Immature natural killer cell (primary cell): ENCODE measurements around the gene ENG. TPM values are rescaled to one million over a fixed set of nuclear protein-coding genes. Genes with fewer than 3 reads are reported as not detected.
"Not testable (repeated sequence)": the region's sequence is repeated elsewhere in the genome, so short reads cannot be mapped to it uniquely, and the experiment has no call there.

Experiments used
- DNase-seq, 3 donors: peaks; one replicate each; pipeline ENCODE4 v3.0.0; 2022; ENCODE audit warnings: mixed read lengths in 1 of 3
- H3K27ac Mint-ChIP-seq, 6 donors: one replicate each; pipeline ENCODE4 v1.8.0; 2020; ENCODE audit warnings: mixed read lengths in 6 of 6, mild to moderate bottlenecking in 5 of 6, inconsistent platforms in 4 of 6, moderate library complexity in 3 of 6
- H3K27me3 Mint-ChIP-seq, 3 donors: one replicate each; pipeline ENCODE4 v1.8.0; 2020 to 2021; ENCODE audit warnings: low read depth in 3 of 3, mild to moderate bottlenecking in 3 of 3, mixed read lengths in 3 of 3, moderate library complexity in 3 of 3, inconsistent platforms in 1 of 3
- H3K36me3 Mint-ChIP-seq, 3 donors: one replicate each; pipeline ENCODE4 v1.8.0; 2020; ENCODE audit warnings: mixed read lengths in 3 of 3, inconsistent platforms in 2 of 3, mild to moderate bottlenecking in 2 of 3
- H3K4me1 Mint-ChIP-seq, 2 donors: one replicate each; pipeline ENCODE4 v1.8.0; 2020; ENCODE audit warnings: inconsistent platforms in 2 of 2, mild to moderate bottlenecking in 2 of 2, mixed read lengths in 2 of 2, moderate library complexity in 1 of 2
- H3K4me3 Mint-ChIP-seq, 5 donors: one replicate each; pipeline ENCODE4 v1.8.0; 2020; ENCODE audit warnings: mild to moderate bottlenecking in 5 of 5, mixed read lengths in 5 of 5, inconsistent platforms in 3 of 5, moderate library complexity in 3 of 5
- H3K9me3 Mint-ChIP-seq, 6 donors: one replicate each; pipeline ENCODE4 v1.8.0; 2020; ENCODE audit warnings: mild to moderate bottlenecking in 6 of 6, mixed read lengths in 6 of 6, inconsistent platforms in 4 of 6, moderate library complexity in 3 of 6
- polyA plus RNA-seq, 3 donors: library from polyadenylated mRNA; unstranded; fragments of 300-500 nt; fragmentation: Illumina TruSeq; gene quantifications; one replicate each; pipeline ENCODE4 v1.2.3, GENCODE V29; 2021

ENG gene
- polyA plus RNA-seq, 3 donors from 2014 or later: 7.2 to 12.1 (median 8.6) TPM

DNA sequence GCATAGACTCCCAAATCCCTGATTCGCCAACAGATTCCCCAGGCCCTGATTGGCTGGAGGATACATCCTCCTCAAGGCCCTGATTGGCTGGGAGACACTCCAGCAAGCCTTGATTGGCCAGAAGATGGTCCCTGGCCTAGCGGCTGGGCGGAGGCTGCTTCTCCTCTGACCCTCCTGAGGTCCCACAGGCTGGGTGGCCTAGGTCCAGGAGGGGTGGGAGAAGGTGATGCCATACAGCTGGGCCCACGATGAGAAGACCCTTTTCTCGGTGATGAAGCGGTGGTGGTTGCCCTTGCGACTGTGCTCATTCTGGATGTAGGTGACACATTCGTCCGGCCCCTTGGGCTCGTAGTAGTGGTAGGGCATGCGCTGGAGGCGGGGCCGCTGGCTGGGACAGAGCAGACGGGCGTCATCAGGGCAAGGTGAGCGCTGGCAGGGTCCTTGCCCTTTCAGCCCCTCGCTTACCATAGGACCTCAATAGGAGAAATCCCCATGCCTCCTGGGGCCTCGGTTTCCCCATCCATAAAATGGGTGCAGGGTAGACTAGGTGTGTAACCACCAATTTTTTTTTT lies 32.0 kb upstream of the ENG start:
- Mint-ChIP-seq H3K4me1 (peaks cover 19 to 24% of the 10 kb centered on the region in 2 donors), H3K27ac (peak overlapping the region in 1 of 6 donors; percentile 48), H3K36me3 (peaks cover 7 to 19% (median 13%) of the 10 kb centered on the region in 3 donors), H3K27me3 (peaks cover 0 to 4% (median 2%) of the 10 kb centered on the region in 3 donors), H3K4me3 (no peak overlapping the region), H3K9me3 (peaks cover 0 to 1% (median 0%) of the 10 kb centered on the region in 6 donors)
- DNase-seq: no peak

DNA sequence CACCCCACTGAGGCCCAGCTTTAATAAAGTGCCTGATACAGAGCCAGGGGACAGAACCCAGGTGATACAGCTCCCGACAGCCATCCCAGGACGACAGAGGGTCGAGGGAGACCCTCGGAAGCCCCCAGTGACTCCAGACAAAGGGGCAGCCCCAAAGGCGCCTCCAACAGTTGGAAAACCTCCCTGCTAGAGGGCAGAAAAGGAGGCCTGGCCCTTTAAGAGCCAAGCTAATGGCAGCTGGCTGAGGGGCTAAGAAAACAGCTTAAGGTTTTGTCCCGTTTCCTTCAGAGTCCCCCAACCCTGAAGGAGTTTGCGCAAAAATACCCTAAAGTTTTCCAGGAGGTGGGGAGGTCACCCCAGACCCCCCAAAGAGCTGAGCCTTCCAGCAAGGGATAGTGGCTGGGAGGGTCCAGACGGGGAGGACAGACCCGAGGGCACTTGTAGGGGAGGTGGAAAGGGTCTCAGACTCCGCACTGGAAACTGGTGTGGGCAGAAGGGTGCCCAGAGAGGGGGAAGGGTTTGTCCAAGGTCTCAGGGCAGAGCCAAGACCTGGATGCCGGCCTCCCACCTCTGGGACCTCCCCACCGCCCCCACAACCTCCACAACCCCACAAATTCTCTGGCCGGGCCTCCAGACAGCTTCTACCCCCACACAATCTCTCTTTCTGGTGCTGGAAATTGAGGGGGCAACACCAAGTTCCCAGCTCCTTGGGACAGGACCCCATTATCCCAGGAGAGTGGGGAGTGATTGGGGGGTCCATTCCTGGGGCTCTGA lies 31.2 kb upstream of the ENG start:
- H3K27ac Mint-ChIP-seq: peak overlapping the region in 1 of 6 donors; percentile 36
- H3K4me3 Mint-ChIP-seq: no peak overlapping the region
- peaks cover 5 to 12% (median 10%) of the 10 kb centered on the region in 3 donors for H3K36me3 Mint-ChIP-seq
- H3K27me3 Mint-ChIP-seq: peaks cover 0 to 4% (median 2%) of the 10 kb centered on the region in 3 donors
- H3K4me1 Mint-ChIP-seq: peaks cover 14 to 24% of the 10 kb centered on the region in 2 donors
- DNase-seq: no peak
- H3K9me3 Mint-ChIP-seq: no peaks in the 10 kb centered on the region

DNA sequence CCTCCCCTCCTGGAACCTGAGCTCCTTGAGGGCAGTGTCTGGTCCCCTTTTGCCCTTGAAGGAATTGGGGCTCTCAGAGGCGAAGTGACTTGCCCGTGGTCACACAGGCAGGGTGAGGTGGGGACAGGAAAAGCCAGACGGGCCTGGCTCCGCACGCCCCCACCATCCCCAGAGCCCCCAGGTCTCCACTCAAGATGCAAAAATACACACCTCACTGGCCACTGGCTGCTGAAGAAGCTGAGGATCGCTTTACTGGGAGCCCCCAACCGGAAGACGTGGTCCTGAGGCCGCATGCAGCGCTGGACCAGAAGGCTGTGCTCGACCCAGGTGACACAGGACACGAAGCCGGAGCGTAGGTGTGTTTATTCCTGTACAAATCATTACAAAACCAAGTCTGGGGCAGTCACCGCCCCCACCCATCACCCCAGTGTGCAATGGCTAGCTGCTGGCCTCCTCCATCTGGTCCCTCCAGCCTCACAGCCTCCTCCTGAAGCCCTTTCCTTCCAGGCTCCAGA lies 30.6 kb upstream of the ENG start:
- H3K27me3 Mint-ChIP-seq: peaks cover 0 to 4% (median 2%) of the 10 kb centered on the region in 3 donors
- DNase-seq: no peak
- H3K4me1 Mint-ChIP-seq: peaks cover 14 to 20% of the 10 kb centered on the region in 2 donors
- H3K36me3 Mint-ChIP-seq: peaks cover under 1 to 10% (median 8%) of the 10 kb centered on the region in 3 donors
- H3K27ac Mint-ChIP-seq: peak overlapping the region in 5 of 6 donors; percentile 64 to 84 (median 76)
- H3K4me3 Mint-ChIP-seq: no peak overlapping the region
- H3K9me3 Mint-ChIP-seq: no peaks in the 10 kb centered on the region

DNA sequence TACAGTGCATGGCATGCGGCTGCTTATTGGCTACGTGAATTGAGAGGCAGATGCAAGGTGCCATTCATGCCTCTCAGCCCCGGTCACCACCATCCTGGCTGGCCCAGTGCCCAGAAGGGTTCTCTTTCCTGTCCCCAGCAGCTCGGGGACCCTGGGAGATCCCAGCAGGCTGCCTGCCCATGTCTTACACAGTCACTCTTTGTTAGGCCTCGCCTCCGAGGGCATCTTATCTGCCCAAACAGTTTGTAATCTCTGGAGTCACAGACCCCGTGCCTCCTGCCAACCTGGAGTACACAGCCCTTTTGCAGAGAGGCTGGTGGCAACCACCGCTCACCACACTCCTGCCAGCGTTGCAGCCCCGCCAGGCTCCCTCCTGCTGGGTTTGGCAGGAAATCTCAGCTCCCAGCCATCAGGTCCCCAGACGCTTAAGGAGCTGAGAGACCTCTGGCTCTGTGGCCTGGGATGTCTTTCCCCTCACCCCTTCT lies 30.0 kb upstream of the ENG start:
- DNase-seq: peak in 1 of 3 donors; percentile 21
- peaks cover 0 to 4% (median 2%) of the 10 kb centered on the region in 3 donors for H3K27me3 Mint-ChIP-seq
- peaks cover 0 to 10% (median 7%) of the 10 kb centered on the region in 3 donors for H3K36me3 Mint-ChIP-seq
- peaks cover 14 to 19% of the 10 kb centered on the region in 2 donors for H3K4me1 Mint-ChIP-seq
- peak overlapping the region; percentile 64 to 87 (median 76) for H3K27ac Mint-ChIP-seq
- no peaks in the 10 kb centered on the region for H3K9me3 Mint-ChIP-seq
- peak overlapping the region in 1 of 5 donors; percentile 38 for H3K4me3 Mint-ChIP-seq

DNA sequence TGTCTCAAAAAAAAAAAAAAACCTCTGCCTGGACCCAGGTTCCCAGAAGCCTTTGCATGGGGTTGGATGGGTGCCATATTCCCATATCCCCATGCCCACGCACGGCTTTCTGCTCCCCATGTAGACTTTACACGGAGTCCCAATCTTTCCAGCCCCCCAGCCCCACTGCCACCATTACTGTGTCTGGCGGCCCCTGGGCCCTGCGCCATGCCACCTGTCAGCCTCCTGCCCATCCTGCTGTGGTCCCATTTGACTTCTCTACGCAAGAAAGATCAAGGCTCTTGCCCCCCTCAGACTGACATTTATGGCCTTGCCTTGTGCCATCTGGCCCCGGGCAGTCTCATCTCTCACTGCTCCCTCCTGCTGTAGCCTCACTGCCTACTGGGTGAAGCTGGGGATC lies 29.5 kb upstream of the ENG start:
- DNase-seq: no peak
- H3K9me3 Mint-ChIP-seq: no peaks in the 10 kb centered on the region
- no peak overlapping the region for H3K4me3 Mint-ChIP-seq
- peaks cover 0 to 10% (median 7%) of the 10 kb centered on the region in 3 donors for H3K36me3 Mint-ChIP-seq
- peaks cover 15 to 21% of the 10 kb centered on the region in 2 donors for H3K4me1 Mint-ChIP-seq
- H3K27ac Mint-ChIP-seq: peak overlapping the region; percentile 52 to 87 (median 76)
- peaks cover under 1 to 5% (median 2%) of the 10 kb centered on the region in 3 donors for H3K27me3 Mint-ChIP-seq

DNA sequence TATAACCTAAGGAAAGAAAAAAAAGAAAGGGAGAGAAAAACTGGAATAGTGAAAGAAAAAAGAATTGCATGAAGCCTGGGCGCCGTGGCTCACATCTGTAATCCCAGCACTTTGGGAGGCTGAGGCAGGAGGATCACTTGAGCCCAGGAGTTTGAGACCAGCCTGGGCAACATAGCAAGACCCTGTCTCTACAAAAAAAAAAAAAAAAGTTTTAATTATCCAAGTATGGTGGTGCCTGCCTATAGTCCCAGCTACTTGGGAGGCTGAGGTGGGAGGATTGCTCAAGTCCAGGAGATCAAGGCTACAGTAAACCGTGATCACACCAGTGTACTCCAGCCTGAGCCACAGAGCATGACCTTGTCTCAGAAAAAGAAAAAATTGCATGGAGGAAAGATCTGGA lies 27.3 kb upstream of the ENG start:
- DNase-seq, H3K27me3 Mint-ChIP-seq, H3K4me3 Mint-ChIP-seq, H3K9me3 Mint-ChIP-seq, H3K36me3 Mint-ChIP-seq: not testable (repeated sequence)
- H3K4me1 Mint-ChIP-seq: peaks cover 26 to 27% of the 10 kb centered on the region in 2 donors
- H3K27ac Mint-ChIP-seq: peak overlapping the region in 2 of 6 donors; percentile 13 to 28

DNA sequence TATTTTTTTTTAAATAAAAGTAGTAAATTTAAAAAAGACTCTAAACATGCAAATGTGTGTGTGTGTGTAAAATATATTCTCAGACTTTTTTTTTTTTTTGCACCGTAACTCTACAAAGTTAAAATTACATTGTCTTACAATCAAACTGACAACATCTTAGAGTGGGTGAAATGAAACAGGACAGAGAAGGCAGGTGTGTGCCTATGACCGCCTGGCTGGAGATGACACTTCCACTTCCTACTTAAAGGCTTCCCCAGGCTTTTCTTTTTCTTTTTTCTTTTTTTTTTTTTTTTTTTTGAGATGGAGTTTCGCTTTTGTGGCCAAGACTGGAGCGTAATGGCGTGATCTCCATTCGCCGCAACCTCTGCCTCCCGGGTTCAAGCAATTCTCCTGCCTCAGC lies 25.7 kb upstream of the ENG start:
- no peak overlapping the region for H3K27ac Mint-ChIP-seq
- no peak for DNase-seq
- H3K27me3 Mint-ChIP-seq: peaks cover 2 to 9% (median 2%) of the 10 kb centered on the region in 3 donors
- H3K4me3 Mint-ChIP-seq: no peak overlapping the region
- H3K9me3 Mint-ChIP-seq: no peaks in the 10 kb centered on the region
- peaks cover 3 to 6% (median 4%) of the 10 kb centered on the region in 3 donors for H3K36me3 Mint-ChIP-seq
- H3K4me1 Mint-ChIP-seq: peaks cover 25 to 27% of the 10 kb centered on the region in 2 donors

DNA sequence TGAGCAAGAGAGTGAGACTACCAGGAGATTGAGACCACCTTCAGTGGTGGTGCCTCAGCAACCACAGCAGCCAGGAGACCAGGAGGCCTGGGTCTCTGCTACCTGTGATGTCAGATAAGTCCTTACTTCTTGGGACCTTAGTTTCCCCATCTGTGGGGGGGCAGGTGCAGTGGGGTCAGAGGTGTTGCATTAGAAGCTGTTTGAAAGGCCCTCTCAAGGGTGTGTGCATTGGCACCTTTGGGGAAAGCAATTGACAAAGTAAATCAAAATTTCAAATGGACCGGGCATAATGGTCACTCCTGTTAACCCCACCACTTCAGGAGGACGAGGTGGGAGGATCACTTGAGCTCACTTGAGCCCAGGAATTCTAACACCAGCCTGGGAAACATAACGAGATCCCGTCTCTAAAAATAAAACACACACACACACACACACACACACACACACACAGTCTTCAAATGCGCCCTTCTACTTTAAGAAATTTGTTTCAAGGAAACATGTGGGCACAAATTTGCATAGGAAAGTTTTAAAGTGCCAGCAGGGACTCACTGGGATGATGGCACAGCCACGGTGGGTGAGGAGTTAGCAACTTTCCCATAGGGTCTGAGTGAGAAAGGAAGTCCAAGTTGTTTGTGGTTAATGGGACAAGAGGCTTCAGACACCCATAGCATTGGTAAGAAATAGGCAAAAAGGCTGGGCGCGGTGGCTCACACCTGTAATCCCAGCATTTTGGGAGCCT lies 24.4 kb upstream of the ENG start:
- H3K36me3 Mint-ChIP-seq: peaks cover 0 to 6% (median 3%) of the 10 kb centered on the region in 3 donors
- H3K4me3 Mint-ChIP-seq: no peak overlapping the region
- no peaks in the 10 kb centered on the region for H3K9me3 Mint-ChIP-seq
- H3K4me1 Mint-ChIP-seq: peaks cover 13 to 14% of the 10 kb centered on the region in 2 donors
- peaks cover 0 to 5% (median 2%) of the 10 kb centered on the region in 3 donors for H3K27me3 Mint-ChIP-seq
- DNase-seq: no peak
- peak overlapping the region in 4 of 6 donors; percentile 30 to 61 (median 34) for H3K27ac Mint-ChIP-seq

DNA sequence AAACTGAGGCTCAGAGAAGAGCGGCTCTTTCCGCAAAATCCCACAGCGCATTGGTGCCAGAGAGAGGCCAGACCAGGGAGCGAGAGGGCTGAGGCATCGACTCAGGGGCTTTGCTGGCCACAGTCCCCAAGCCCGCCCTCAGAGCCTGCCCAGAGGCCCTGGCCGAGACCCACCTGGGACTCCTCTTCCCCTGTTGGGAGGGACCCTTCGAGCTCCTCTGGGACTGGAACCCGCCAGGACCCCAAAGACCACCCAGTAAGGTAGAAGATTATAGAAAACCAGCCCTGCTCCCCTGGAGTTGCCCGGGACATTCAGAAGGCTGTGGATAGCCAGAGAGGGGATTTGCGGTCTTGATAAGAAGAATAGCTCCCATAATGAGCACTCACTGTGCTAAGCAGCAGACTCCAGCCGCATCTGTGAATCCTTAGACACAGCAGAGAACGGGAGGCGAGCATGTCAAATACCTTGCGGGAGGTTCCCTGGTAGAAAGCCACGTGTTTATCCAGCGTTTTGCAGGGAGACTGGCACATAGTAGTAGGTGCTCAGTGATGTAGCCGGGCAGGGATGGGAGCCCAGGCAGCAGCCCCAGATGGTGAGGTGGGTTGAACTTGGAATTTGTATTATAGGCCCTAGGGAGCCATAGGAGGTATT lies 23.7 kb upstream of the ENG start:
- Mint-ChIP-seq H3K27ac (peak overlapping the region in 3 of 6 donors; percentile 11 to 61 (median 30)), H3K27me3 (peaks cover 0 to 5% (median 2%) of the 10 kb centered on the region in 3 donors), H3K4me1 (peaks cover 13% of the 10 kb centered on the region in 2 donors), H3K4me3 (no peak overlapping the region), H3K9me3 (no peaks in the 10 kb centered on the region), H3K36me3 (peaks cover 0 to 6% (median 3%) of the 10 kb centered on the region in 3 donors)
- DNase-seq: no peak

DNA sequence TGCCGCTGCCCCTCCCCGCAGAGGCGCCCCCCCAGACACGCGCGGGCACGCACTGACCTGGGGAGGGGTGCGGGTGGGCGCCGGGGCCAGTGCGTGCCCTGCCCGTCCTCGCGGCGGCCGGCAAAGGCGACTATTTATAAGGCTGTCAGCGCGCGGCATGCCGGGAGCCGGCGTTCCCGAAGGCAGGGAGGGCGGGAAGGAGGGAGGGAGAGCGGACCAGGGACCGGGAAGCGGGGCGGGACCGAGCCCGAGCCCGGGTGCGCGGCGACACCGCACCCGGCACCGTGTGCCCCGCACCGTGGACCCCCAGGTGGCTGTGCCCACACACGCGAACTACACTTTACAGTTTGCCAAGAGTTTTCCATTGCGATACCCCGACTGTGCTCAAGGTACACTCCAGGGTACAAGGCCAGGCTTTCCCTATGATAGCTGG lies 23.1 kb upstream of the ENG start, which contains the start of gene AK1:
Gene AK1, minus strand, starts transcription at position 110 of the 433 bp plus-strand sequence. CDS start 3,058 bp downstream, outside the sequence.
- H3K4me1 Mint-ChIP-seq: peaks cover 11 to 13% of the 10 kb centered on the region in 2 donors
- no peak for DNase-seq
- H3K4me3 Mint-ChIP-seq: peak within 1 kb of the TSS in 2 of 5 donors; percentile 15 to 46
- peaks cover 0 to 6% (median 3%) of the 10 kb centered on the region in 3 donors for H3K36me3 Mint-ChIP-seq
- no peaks in the 10 kb centered on the region for H3K9me3 Mint-ChIP-seq
- H3K27ac Mint-ChIP-seq: peak within 1 kb of the TSS in 3 of 6 donors; percentile 30 to 62 (median 61)
- H3K27me3 Mint-ChIP-seq: peaks cover 0 to 5% (median 2%) of the 10 kb centered on the region in 3 donors

DNA sequence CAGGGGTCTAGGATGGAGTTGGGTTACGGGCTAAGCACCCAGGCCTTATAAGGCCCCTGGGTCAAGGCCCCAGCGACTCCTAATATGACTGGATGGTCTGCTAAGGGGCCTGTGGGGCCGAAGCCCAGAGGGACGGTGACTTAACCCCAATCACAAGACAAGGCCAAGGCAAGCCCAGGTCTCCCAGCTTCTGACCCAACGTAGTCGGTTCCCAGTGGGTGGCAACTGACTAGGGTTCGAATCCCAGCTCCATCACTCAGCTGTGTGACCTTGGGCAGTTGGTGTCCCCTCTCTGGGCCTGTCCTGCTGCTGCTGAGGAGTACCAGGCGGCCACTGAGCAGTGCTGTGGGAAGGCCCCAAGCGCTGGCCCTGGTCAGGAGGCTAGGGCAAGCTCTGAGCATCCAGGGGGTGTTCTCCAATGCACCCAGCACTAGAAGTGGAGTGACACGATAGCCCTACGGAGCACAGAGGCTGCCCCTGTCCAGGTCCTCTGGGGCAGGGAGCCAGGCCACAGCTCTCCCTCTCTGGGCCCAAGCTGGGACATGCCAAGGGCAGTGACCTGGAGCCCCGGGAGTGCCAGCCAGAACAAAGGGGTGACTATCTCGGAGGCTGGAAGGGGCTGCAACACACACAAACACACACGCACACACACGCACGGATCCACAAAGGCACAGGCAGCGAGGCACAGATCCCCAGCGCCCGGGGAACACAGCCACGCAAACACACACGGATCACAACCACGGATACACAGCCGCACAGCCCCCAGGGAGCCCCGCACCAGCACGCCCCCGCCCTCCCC lies 22.5 kb upstream of the ENG start:
- Mint-ChIP-seq H3K27me3 (peaks cover 2 to 5% (median 2%) of the 10 kb centered on the region in 3 donors), H3K27ac (peak overlapping the region in 1 of 6 donors; percentile 62), H3K4me3 (peak overlapping the region in 2 of 5 donors; percentile 15 to 46), H3K36me3 (peaks cover 0 to 8% (median 3%) of the 10 kb centered on the region in 3 donors), H3K4me1 (peaks cover 10 to 13% of the 10 kb centered on the region in 2 donors), H3K9me3 (no peaks in the 10 kb centered on the region)
- no peak for DNase-seq
